Mucosa of descending colon (tissue), 3 donors: Measurements from ENCODE around the gene MRPL12. TPM values are rescaled to one million over a fixed set of nuclear protein-coding genes. Genes with fewer than 3 reads are reported as not detected.

Source experiments
- ATAC-seq: fragments of 200-7000 bp; cut with Tn5 transposase; one replicate; pipeline ENCODE4 v1.9.1; 2020; ENCODE audit warnings: mild to moderate bottlenecking, moderate library complexity
- DNase-seq, 3 donors: peaks; one replicate each; pipeline ENCODE4 v3.0.0-alpha.2; 2020
- H3K36me3 ChIP-seq: fragments of 200-600 bp; one replicate; pipeline ENCODE4 v1.8.0; 2021; ENCODE audit warnings: low read depth, mild to moderate bottlenecking
- H3K4me1 ChIP-seq: fragments of 200-600 bp; one replicate; pipeline ENCODE4 v1.8.0; 2021; ENCODE audit warnings: low read depth, mild to moderate bottlenecking
- H3K4me3 ChIP-seq: fragments of 200-600 bp; one replicate; pipeline ENCODE4 v1.8.0; 2021; ENCODE audit warnings: mild to moderate bottlenecking
- H3K9me3 ChIP-seq: fragments of 200-600 bp; one replicate; pipeline ENCODE4 v1.8.0; 2021; ENCODE audit warnings: mild to moderate bottlenecking
- CTCF ChIP-seq: fragments of 200-600 bp; IDR thresholded peaks from one replicate; pipeline ENCODE4 v1.8.0; 2022; ENCODE audit warnings: antibody characterized with exemption, mild to moderate bottlenecking
- intact Hi-C, 2 donors: fragments of 100-400 bp; cut with DNase I in 1 of 2; cut with micrococcal nuclease in 1 of 2; formaldehyde crosslinking; loops; one replicate each; pipeline versions ENCODE4 v1.11.0 to v1.11.1; 2022; cut with DNase I, micrococcal nuclease
- total RNA-seq, 3 donors: library from RNA; stranded (reverse); fragmentation: NEBNext Ultra II Directional in 2 of 3; extraction: Animal tissue kit (Norgen Biotek cat#: 25700) in 2 of 3; gene quantifications; one replicate each; pipeline versions ENCODE4 v1.2.1 to v1.2.4, GENCODE V29; 2021 to 2023
- donor health status: DM: no; HTN: no; CAD: no; lungs with moderate emphysema.
- donor health status: DM: no; HTN: no; CAD: no.
- donor health status: DM: no; HTN: yes; CAD: no.

Gene MRPL12
- total RNA-seq, 3 donors from 2014 or later, result 69.0 to 109 (median 108) TPM

- Histone ChIP-seq H3K4me3 (peak overlapping the region; percentile 99), H3K4me1 (peaks cover 18% of the 10 kb centered on the region), H3K36me3 (peaks cover 6% of the 10 kb centered on the region), H3K9me3 (no peaks in the 10 kb centered on the region)
- DNase-seq, result no peak
- peak; percentile 27 for ATAC-seq
- no peak for TF ChIP-seq CTCF
- intact Hi-C loops, result no loop called here
Observed at GRCh38 chr17:81683208-81683583, 20.0 kb upstream of the MRPL12 start.

GRCh38 chr17:81683584-81684441 is 19.4 kb upstream of the MRPL12 start, which contains the start of the genes ARL16 and HGS:
Gene ARL16 (minus strand): TSS chr17:81683797. CDS start chr17:81683753, 44 bp downstream.
Gene HGS (plus strand): TSS chr17:81684011. CDS start chr17:81684067, 56 bp downstream.
- Histone ChIP-seq H3K4me3 (peak within 1 kb of the TSS; percentile 99), H3K36me3 (peaks cover 13% of the 10 kb centered on the region), H3K4me1 (peaks cover 18% of the 10 kb centered on the region), H3K9me3 (no peaks in the 10 kb centered on the region)
- ATAC-seq (peak; percentile 97), DNase-seq (peak; percentile 98 to 99 (median 99))
- peak; percentile 20 for TF ChIP-seq CTCF
- intact Hi-C loops, result no loop called here

GRCh38 chr17:81684442-81684911 is 18.7 kb upstream of the MRPL12 start:
- H3K4me3 ChIP-seq, result peak overlapping the region; percentile 99
- ATAC-seq (no peak), DNase-seq (no peak)

GRCh38 chr17:81685108-81685507 is 18.1 kb upstream of the MRPL12 start:
- no peak overlapping the region for H3K4me3 ChIP-seq
- no peak for DNase-seq
- peaks cover 18% of the 10 kb centered on the region for H3K4me1 ChIP-seq
- TF ChIP-seq CTCF, result no peak
- no peak for ATAC-seq
- no peaks in the 10 kb centered on the region for H3K9me3 ChIP-seq
- H3K36me3 ChIP-seq, result peaks cover 13% of the 10 kb centered on the region
- intact Hi-C loops, result no loop called here

More at GRCh38 chr17:81684442-81684911, 18.7 kb upstream of the MRPL12 start:
- Histone ChIP-seq H3K36me3 (peaks cover 13% of the 10 kb centered on the region), H3K4me1 (peaks cover 18% of the 10 kb centered on the region), H3K9me3 (no peaks in the 10 kb centered on the region)
- no peak for TF ChIP-seq CTCF
- intact Hi-C loops, result no loop called here

GRCh38 chr17:81686614-81687013 is 16.6 kb upstream of the MRPL12 start:
- DNase-seq (no peak), ATAC-seq (no peak)
- H3K36me3 ChIP-seq, result peaks cover 19% of the 10 kb centered on the region
- TF ChIP-seq CTCF, result no peak
- H3K9me3 ChIP-seq, result no peaks in the 10 kb centered on the region
- intact Hi-C loops, result no loop called here
- no peak overlapping the region for H3K4me3 ChIP-seq
- H3K4me1 ChIP-seq, result peaks cover 18% of the 10 kb centered on the region
